ENCODE results near the gene GMEB2. TPM values are rescaled to one million over a fixed set of nuclear protein-coding genes. Genes with fewer than 3 reads are reported as not detected.

The GMEB2 gene
- total and polyA plus RNA-seq, 8 donors = 4.1 to 10.4 (median 6.1) TPM

DNA sequence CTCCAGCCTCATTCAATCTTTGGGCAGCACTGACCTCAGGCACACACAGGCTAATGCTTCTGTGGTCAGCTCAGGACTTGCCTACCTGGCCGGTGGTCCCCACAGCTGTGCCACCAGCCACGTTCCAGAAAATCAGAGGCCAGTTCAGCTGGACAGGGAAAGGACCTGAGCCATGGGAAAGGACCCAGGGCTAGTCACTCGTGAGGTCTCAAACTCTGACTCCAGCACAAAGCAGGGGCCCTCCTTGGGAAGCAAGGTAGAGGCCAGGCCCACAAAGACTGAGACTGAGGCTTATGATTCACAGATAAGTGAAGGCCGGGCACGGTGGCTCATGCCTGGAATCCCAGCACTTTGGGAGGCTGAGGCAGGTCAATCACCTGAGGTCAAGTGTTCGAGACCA lies 30.5 kb downstream of the GMEB2 start:
- no peaks in the 10 kb centered on the region for H3K9me3 ChIP-seq

DNA sequence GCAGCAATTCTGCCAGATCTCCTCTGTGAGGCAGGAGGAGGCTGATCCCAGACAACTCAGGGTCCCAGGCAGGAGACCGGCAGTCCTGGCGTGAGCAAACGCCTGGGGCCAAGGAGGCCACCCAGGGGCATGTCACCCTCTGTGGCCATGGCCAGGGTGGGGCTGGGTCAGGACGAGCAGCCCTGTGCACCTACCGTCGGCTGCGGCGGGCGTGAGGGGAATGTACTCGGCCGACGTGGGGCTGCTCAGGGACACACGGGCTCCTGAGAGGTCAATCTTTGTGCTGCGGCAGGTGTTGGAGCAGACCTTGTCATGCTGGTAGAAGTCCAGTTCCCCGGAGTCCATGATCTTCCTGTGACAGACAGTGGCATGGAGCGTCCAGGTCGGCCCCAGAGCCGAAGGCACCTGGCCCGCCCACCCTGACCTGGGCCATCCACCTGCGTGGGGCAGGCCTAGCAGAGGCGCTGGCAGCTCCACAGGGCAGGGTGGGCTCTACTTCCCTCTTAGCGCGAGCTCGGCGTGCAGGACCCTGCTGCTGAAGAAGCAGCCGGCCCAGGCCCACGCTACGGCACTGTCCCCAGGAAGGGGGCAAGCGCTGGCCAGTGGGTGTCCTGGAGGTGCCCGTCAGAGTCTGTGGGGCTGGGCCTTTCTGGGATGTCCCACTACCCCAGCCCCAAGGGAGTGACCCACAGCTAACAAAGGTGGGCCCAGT lies 31.3 kb downstream of the GMEB2 start:
- Histone ChIP-seq H3K36me3 (peaks cover 0 to 41% (median 3%) of the 10 kb centered on the region in 3 donors), H3K9me3 (no peaks in the 10 kb centered on the region), H3K4me1 (no peaks in the 10 kb centered on the region), H3K4me3 (no peak overlapping the region), H3K27me3 (no peaks in the 10 kb centered on the region), H3K27ac (no peak overlapping the region)
- FAIRE-seq (no peak), ATAC-seq (peak in 1 of 4 donors; percentile 14), DNase-seq (peak in 1 of 6 donors; percentile 67)
- 93 to 95% methylated on average over 27 to 30 of the region's 30 CpGs for WGBS, 2 donors
- intact Hi-C loops (cut with DNase I) = no loop called here
- TF ChIP-seq, protein P1, sequence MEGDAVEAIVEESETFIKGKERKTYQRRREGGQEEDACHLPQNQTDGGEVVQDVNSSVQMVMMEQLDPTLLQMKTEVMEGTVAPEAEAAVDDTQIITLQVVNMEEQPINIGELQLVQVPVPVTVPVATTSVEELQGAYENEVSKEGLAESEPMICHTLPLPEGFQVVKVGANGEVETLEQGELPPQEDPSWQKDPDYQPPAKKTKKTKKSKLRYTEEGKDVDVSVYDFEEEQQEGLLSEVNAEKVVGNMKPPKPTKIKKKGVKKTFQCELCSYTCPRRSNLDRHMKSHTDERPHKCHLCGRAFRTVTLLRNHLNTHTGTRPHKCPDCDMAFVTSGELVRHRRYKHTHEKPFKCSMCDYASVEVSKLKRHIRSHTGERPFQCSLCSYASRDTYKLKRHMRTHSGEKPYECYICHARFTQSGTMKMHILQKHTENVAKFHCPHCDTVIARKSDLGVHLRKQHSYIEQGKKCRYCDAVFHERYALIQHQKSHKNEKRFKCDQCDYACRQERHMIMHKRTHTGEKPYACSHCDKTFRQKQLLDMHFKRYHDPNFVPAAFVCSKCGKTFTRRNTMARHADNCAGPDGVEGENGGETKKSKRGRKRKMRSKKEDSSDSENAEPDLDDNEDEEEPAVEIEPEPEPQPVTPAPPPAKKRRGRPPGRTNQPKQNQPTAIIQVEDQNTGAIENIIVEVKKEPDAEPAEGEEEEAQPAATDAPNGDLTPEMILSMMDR (IDR thresholded peaks at IDR 0.05) = no peak

More for the DNA sequence above, 30.5 kb downstream of the GMEB2 start:
- Histone ChIP-seq H3K27ac (no peak overlapping the region), H3K4me1 (no peaks in the 10 kb centered on the region), H3K4me3 (no peak overlapping the region), H3K36me3 (peaks cover 0 to 47% (median 3%) of the 10 kb centered on the region in 3 donors), H3K27me3 (no peaks in the 10 kb centered on the region)
- FAIRE-seq = no peak
- intact Hi-C loops (cut with DNase I) = no loop called here
- DNase-seq = peak in 1 of 6 donors; percentile 13
- TF ChIP-seq, protein P1 (IDR thresholded peaks at IDR 0.05) = no peak
- ATAC-seq = no peak
- WGBS, 2 donors = 88 to 89% methylated on average over 6 of the region's 6 CpGs

DNA sequence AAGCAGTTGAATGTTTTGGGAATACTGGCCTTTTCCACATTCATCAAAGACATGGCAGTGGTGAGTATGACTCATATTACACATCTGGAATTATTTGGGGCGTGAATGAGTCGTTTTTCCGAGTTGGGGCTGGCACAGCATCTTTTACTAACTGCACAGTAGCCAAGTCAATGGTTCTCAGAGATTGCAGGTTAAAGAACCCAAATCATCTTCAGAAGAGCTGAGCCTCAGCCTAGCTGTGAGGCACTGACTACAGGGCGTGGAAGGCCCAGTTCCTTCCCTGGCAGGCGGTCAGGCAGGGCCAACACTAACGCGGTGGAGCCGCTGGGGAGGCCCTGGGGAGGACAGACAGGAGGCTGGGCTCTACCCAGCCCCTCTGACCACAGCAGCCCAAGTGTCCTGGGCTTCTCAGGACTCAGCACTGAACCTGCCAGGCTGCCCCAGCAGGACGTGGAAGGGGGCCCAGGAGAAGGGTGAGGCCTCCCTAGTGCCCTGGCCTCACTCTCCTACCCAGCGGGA lies 32.8 kb downstream of the GMEB2 start:
- DNase-seq = peak in 1 of 6 donors; percentile 56
- H3K27me3 ChIP-seq = no peaks in the 10 kb centered on the region
- no peaks in the 10 kb centered on the region for H3K9me3 ChIP-seq
- no peak for ATAC-seq
- no peak for FAIRE-seq
- no peak overlapping the region for H3K27ac ChIP-seq
- WGBS, 2 donors = 80 to 81% methylated on average over 10 of the region's 10 CpGs
- peaks cover 0 to 31% (median 3%) of the 10 kb centered on the region in 3 donors for H3K36me3 ChIP-seq
- H3K4me3 ChIP-seq = no peak overlapping the region
- no peaks in the 10 kb centered on the region for H3K4me1 ChIP-seq
- TF ChIP-seq, protein P1 (IDR thresholded peaks at IDR 0.05) = no peak
- intact Hi-C loops (cut with DNase I) = no loop called here

DNA sequence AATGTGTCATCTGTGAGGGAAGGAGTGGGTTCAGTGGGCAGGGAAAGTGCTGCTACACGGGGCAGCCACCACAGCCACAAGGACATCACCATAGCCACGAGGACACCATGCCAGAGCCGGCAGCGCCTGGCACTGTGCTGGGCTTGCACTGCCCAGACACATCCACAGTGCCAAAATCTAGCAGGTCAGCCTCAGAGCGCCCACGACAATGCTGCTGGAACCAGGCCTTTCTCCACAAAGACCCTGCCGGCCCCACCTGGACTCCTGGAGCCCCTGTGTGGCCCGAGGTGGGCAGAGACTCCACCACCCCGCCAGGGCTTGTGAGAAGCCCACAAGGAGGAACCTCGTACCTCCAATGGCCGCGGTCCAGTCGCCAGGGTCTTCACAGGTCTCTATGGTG lies 34.2 kb downstream of the GMEB2 start:
- TF ChIP-seq, protein P1 (IDR thresholded peaks at IDR 0.05) = no peak
- peaks cover 0 to 28% (median 3%) of the 10 kb centered on the region in 3 donors for H3K36me3 ChIP-seq
- DNase-seq (peak in 1 of 6 donors; percentile 55), FAIRE-seq (no peak), ATAC-seq (no peak)
- no peaks in the 10 kb centered on the region for H3K27me3 ChIP-seq
- H3K27ac ChIP-seq = no peak overlapping the region
- WGBS, 2 donors = 90 to 92% methylated on average over 12 to 13 of the region's 13 CpGs
- H3K4me3 ChIP-seq = no peak overlapping the region
- H3K4me1 ChIP-seq = no peaks in the 10 kb centered on the region
- no peaks in the 10 kb centered on the region for H3K9me3 ChIP-seq
- intact Hi-C loops (cut with DNase I) = no loop called here
